ENCODE measurements around the gene CHCHD3. TPM values are rescaled to one million over a fixed set of nuclear protein-coding genes. Genes with fewer than 3 reads are reported as not detected.

Gene CHCHD3
- total RNA-seq, 1 experiment from 2014 or later, result 287 TPM

DNA sequence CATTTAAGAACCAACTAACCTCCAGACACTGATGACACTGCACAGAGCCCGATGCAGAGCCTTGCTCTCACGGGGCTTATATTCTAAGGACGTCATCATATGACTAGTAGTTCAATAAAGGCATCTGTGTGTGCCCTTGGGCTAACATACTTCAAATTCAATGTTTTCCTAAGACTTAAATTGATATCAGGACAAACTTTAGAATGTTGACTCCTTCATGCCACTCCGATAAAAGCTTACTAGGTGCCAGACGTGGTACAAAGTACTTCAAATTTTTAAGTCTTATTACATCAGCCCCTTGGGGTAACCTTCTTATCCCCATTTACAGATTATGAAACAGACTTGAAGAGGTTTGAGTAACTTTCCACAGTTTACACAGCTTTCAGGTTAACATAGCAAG lies 314.5 kb downstream of the CHCHD3 start:
- in situ Hi-C loops (cut with HindIII; ENCODE audit: low pct_unique_long_range_greater_than_20kb, low sequenced_read_pairs), result no loop called here
- DNase-seq (ENCODE audit: low read depth, low spot score), result no peak

DNA sequence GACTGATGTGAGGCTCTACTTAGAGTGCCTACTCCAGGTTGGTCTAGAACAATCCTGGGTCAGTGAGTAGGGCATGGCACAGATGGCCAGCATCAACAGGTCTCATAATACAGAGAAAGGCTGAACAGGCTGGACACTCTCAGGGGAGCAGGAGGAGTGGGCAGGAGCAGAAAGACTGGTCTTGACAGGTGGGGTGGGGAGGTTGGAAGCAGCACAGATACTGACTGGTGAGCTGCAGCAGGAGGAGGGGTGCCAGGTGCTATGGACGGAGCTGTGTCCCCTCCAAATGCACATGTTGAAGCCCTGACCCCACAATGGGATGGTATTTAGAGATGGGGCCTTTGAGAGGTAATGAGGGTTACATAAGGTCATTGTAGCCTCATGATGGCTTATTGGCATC lies 315.2 kb downstream of the CHCHD3 start:
- no peak for DNase-seq (ENCODE audit: low read depth, low spot score)
- in situ Hi-C loops (cut with HindIII; ENCODE audit: low pct_unique_long_range_greater_than_20kb, low sequenced_read_pairs), result no loop called here

GRCh38 chr7:132765861-132766260 lies 316.0 kb downstream of the CHCHD3 start:
- in situ Hi-C loops (cut with HindIII; ENCODE audit: low pct_unique_long_range_greater_than_20kb, low sequenced_read_pairs), result no loop called here
- no peak for DNase-seq (ENCODE audit: low read depth, low spot score)

GRCh38 chr7:132764762-132765161 lies 317.1 kb downstream of the CHCHD3 start:
- in situ Hi-C loops (cut with HindIII; ENCODE audit: low pct_unique_long_range_greater_than_20kb, low sequenced_read_pairs), result no loop called here
- DNase-seq (ENCODE audit: low read depth, low spot score), result no peak

GRCh38 chr7:132760866-132761265 lies 321.0 kb downstream of the CHCHD3 start:
- in situ Hi-C loops (cut with HindIII; ENCODE audit: low pct_unique_long_range_greater_than_20kb, low sequenced_read_pairs), result no loop called here
- no peak for DNase-seq (ENCODE audit: low read depth, low spot score)

- no peak for DNase-seq (ENCODE audit: low read depth, low spot score)
- in situ Hi-C loops (cut with HindIII; ENCODE audit: low pct_unique_long_range_greater_than_20kb, low sequenced_read_pairs), result no loop called here
Observed at GRCh38 chr7:132760244-132760623, 321.7 kb downstream of the CHCHD3 start.

GRCh38 chr7:132759482-132760243 lies 322.2 kb downstream of the CHCHD3 start:
- DNase-seq (ENCODE audit: low read depth, low spot score), result no peak
- in situ Hi-C loops (cut with HindIII; ENCODE audit: low pct_unique_long_range_greater_than_20kb, low sequenced_read_pairs), result no loop called here

- in situ Hi-C loops (cut with HindIII; ENCODE audit: low pct_unique_long_range_greater_than_20kb, low sequenced_read_pairs), result no loop called here
Observed at GRCh38 chr7:132758986-132759385, 322.9 kb downstream of the CHCHD3 start.

GRCh38 chr7:132757783-132758182 lies 324.1 kb downstream of the CHCHD3 start:
- no peak for DNase-seq (ENCODE audit: low read depth, low spot score)
- in situ Hi-C loops (cut with HindIII; ENCODE audit: low pct_unique_long_range_greater_than_20kb, low sequenced_read_pairs), result no loop called here

More at GRCh38 chr7:132758986-132759385, 322.9 kb downstream of the CHCHD3 start:
- DNase-seq (ENCODE audit: low read depth, low spot score), result no peak

- DNase-seq (ENCODE audit: low read depth, low spot score), result no peak
- in situ Hi-C loops (cut with HindIII; ENCODE audit: low pct_unique_long_range_greater_than_20kb, low sequenced_read_pairs), result no loop called here
Observed at GRCh38 chr7:132756484-132756990, 325.4 kb downstream of the CHCHD3 start.

GRCh38 chr7:132755538-132756483 lies 326.1 kb downstream of the CHCHD3 start:
- in situ Hi-C loops (cut with HindIII; ENCODE audit: low pct_unique_long_range_greater_than_20kb, low sequenced_read_pairs), result no loop called here

GRCh38 chr7:132752431-132752830 lies 329.5 kb downstream of the CHCHD3 start:
- in situ Hi-C loops (cut with HindIII; ENCODE audit: low pct_unique_long_range_greater_than_20kb, low sequenced_read_pairs), result no loop called here
- DNase-seq (ENCODE audit: low read depth, low spot score), result no peak

More at GRCh38 chr7:132755538-132756483, 326.1 kb downstream of the CHCHD3 start:
- peak; percentile 23 for DNase-seq (ENCODE audit: low read depth, low spot score)

DNA sequence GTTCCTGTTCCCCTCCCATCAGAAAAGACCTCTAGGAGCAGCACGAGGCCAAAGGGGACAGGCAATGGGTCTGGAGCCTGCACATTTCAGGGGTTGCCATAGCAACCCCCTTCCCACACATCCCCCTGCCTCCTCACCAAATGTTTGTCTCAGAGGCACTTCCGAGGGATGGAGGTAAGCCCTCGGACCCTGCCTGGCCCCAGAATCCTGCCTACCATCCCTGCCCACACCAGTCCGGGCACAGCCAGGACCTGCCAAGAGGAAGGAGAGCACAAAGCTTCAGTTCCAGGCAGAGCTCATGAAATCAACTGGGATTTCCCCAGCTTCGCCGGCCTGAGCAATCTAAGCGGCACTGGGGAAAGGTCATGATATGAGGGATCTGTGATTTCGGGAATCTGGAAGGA lies 330.6 kb downstream of the CHCHD3 start:
- in situ Hi-C loops (cut with HindIII; ENCODE audit: low pct_unique_long_range_greater_than_20kb, low sequenced_read_pairs), result no loop called here

DNA sequence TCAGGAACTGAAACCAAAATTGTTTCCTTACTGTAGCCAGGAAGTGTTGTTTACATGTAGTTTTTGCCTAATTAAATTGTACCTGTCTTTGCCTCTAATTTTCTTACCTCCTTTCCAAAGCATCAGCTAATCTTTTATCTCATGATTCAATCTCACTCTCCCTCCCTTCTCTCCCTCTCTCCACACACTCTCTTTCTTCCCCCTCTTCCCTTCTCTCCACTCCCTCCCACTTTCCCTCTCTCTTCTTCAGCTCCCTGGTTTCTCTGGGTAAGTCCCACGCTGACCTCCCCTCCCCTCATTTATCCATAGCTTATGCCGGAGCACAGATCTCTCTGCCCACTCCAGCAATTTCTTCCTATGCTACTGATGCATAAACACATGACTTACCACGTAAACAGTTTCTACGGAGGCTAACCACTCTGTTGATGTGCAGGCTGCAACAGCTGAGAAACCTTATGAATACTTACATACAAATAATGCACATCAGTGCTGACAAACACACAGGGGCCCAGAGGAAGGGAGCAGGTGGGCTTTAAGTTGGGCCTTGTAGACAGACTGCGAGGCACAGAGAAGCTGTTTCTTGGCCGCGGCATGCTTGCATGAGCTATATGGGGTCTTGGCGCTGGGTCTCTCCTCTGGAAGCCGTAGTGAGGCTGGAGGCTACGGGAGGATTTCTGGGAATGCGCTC lies 331.2 kb downstream of the CHCHD3 start:
- in situ Hi-C loops (cut with HindIII; ENCODE audit: low pct_unique_long_range_greater_than_20kb, low sequenced_read_pairs), result no loop called here
- DNase-seq (ENCODE audit: low read depth, low spot score), result peak; percentile 44

More for the DNA sequence above, 330.6 kb downstream of the CHCHD3 start:
- no peak for DNase-seq (ENCODE audit: low read depth, low spot score)

DNA sequence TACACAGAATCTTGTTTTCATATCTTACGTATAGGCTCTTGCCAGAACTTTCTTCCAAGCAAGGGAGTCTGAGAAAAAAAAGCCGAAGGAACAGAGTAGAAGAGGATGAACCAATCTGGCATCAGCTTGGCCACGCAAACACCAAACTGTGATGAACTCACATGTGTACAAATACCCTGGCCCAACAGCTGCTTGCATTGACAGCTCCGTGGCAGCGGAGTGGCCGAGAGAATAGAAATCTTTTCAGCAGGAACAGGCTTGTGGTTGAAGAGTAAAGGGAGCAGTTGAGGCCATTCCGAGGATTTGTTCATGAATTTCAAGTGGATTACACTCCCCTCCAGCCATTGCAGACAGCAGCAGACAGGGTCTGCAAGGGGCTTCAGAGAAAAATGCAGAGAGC lies 331.8 kb downstream of the CHCHD3 start:
- in situ Hi-C loops (cut with HindIII; ENCODE audit: low pct_unique_long_range_greater_than_20kb, low sequenced_read_pairs), result no loop called here
- no peak for DNase-seq (ENCODE audit: low read depth, low spot score)

DNA sequence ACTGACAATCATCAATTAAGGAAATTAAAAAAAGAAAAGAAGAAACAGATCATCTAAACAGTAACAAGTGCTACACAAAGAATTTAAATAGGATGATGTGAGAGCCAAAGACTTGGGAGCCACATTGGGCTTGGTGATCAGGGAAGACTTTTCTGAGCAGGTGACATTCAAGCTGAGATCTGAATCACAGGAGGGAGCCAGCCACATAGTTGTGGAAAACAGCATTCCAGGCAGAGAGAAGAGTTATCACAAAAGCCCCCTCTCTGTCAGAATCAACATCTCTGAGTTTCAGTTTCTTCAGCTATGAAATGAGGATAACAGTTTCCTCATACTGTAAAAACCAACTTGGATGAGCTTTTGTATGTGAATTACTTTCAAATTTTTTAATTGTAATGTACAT lies 336.4 kb downstream of the CHCHD3 start:
- no peak for DNase-seq (ENCODE audit: low read depth, low spot score)
- in situ Hi-C loops (cut with HindIII; ENCODE audit: low pct_unique_long_range_greater_than_20kb, low sequenced_read_pairs), result no loop called here

DNA sequence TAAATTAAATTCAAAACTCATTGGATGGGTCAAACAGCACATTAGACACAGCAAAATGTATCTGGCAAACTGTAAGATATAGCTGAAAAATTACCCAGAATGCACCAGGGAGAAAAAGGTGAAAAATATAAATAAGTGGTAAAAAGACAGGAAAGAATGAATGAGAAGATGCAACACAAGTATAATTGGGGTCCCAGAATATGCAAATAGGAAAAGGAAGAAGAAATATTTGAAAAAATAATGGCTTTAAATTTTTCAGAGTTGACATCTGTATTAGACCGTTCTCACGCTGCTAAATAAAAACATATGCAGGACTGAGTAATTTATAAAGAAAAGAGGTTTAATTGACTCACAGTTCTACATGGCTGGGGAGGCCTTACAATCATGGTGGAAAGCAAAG lies 337.9 kb downstream of the CHCHD3 start:
- in situ Hi-C loops (cut with HindIII; ENCODE audit: low pct_unique_long_range_greater_than_20kb, low sequenced_read_pairs), result no loop called here
- DNase-seq (ENCODE audit: low read depth, low spot score), result no peak

GRCh38 chr7:132742189-132742612 lies 339.7 kb downstream of the CHCHD3 start:
- in situ Hi-C loops (cut with HindIII; ENCODE audit: low pct_unique_long_range_greater_than_20kb, low sequenced_read_pairs), result no loop called here
- DNase-seq (ENCODE audit: low read depth, low spot score), result peak; percentile 66
